Nephron progenitor cell (in vitro differentiated cells): ENCODE data around the gene NINL.

Experiments used
- DNase-seq: peaks from one replicate; pipeline ENCODE4 v3.0.0; 2021
- H3K27ac Mint-ChIP-seq: 2 replicates; pipeline ENCODE4 v1.8.0; 2021; ENCODE audit warnings: mild to moderate bottlenecking, moderate library complexity, mixed read lengths
- H3K27me3 Mint-ChIP-seq: 2 replicates; pipeline ENCODE4 v1.8.0; 2021; ENCODE audit warnings: mild to moderate bottlenecking, low read depth, mixed read lengths; ENCODE audit not compliant: poor library complexity
- H3K36me3 Mint-ChIP-seq: 2 replicates; pipeline ENCODE4 v1.8.0; 2021; ENCODE audit warnings: low read depth, mixed read lengths
- H3K4me1 Mint-ChIP-seq: 2 replicates; pipeline ENCODE4 v1.8.0; 2021; ENCODE audit warnings: mixed read lengths
- H3K4me3 Mint-ChIP-seq: 2 replicates; pipeline ENCODE4 v1.8.0; 2021; ENCODE audit warnings: mild to moderate bottlenecking, moderate library complexity, mixed read lengths
- H3K9me3 Mint-ChIP-seq: 2 replicates; pipeline ENCODE4 v1.8.0; 2021; ENCODE audit warnings: mild to moderate bottlenecking, moderate library complexity, mixed read lengths
- CTCF ChIP-seq: fragments of 200-600 bp; sonication (generic); IDR thresholded peaks from 2 replicates; pipeline ENCODE4 v1.5.0; 2021; ENCODE audit warnings: antibody characterized with exemption

Gene NINL

DNA sequence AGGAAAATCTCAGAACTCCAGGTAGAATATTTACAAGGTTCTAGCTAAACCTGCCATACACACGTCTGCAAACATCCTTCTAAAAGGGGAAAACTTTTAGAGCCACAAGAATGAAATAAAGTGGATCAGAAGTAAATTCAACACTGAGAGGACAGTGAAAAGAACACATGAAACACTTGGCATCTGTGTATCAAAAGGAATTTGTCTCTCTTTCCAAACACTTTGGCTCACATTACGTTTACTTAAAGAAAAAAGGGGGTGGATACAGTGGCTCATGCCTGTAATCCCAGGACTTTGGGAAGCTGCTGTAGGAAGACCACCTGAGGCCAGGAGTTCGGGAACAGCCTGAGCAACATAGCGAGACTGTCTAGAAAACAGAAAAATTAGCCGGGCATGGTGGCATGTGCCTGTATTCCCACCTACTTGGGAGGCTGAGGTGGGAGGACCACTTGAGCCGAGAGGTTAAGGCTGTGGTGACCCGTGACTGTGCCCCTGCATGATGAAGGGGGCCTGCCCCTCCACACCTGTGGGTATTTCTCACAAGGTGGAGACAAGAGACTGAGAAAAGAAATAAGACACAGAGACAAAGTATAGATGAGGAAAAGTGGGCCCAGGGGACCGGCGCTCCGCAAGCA lies 35.4 kb downstream of the NINL start:
- Mint-ChIP-seq H3K4me3 (peak overlapping the region; percentile 45), H3K27me3 (peaks cover 3% of the 10 kb centered on the region), H3K4me1 (peaks cover 80% of the 10 kb centered on the region)

DNA sequence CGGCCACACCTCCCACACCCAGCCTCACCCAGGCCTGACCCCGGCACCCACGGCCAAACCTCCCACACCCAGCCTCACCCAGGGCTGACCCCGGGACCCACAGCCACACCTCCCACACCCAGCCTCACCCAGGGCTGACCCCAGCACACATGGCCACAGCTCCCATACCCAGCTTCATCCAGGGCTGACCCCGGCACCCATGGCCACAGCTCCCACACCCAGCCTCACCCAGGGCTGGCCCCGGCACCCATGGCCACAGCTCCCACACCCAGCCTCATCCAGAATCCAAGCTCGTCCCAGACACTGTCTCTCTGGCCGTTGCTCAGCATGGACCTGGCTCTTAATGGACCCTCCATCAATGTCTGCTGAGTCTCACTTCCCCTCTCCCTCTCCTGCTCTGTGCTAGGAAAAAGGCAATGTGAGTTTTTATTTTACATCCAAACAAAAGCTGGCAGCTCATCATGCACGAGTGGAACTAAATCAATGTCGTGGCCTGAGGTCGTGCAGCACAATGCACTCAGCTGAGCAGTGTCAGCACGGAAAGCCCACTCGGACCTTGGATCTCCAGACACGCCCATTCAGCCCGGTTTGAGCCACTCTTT lies 36.1 kb downstream of the NINL start:
- H3K36me3 Mint-ChIP-seq = peaks cover 17% of the 10 kb centered on the region
- H3K9me3 Mint-ChIP-seq = no peaks in the 10 kb centered on the region
- H3K4me1 Mint-ChIP-seq = peaks cover 82% of the 10 kb centered on the region
- H3K27me3 Mint-ChIP-seq = peaks cover 3% of the 10 kb centered on the region
- peak overlapping the region; percentile 45 for H3K4me3 Mint-ChIP-seq
- peak overlapping the region; percentile 95 for H3K27ac Mint-ChIP-seq
- no peak for DNase-seq
- TF ChIP-seq CTCF = no peak

More for the DNA sequence above, 35.4 kb downstream of the NINL start:
- H3K27ac Mint-ChIP-seq = peak overlapping the region; percentile 95
- no peak for DNase-seq
- no peak for TF ChIP-seq CTCF
- H3K9me3 Mint-ChIP-seq = no peaks in the 10 kb centered on the region
- H3K36me3 Mint-ChIP-seq = peaks cover 14% of the 10 kb centered on the region

- H3K4me3 Mint-ChIP-seq = no peak overlapping the region
- no peak for DNase-seq
- peaks cover 21% of the 10 kb centered on the region for H3K36me3 Mint-ChIP-seq
- TF ChIP-seq CTCF = no peak
- peak overlapping the region; percentile 51 for H3K27ac Mint-ChIP-seq
- H3K27me3 Mint-ChIP-seq = peaks cover 3% of the 10 kb centered on the region
- H3K4me1 Mint-ChIP-seq = peaks cover 81% of the 10 kb centered on the region
- no peaks in the 10 kb centered on the region for H3K9me3 Mint-ChIP-seq
Measured at GRCh38 chr20:25548613-25549086, 36.7 kb downstream of the NINL start.

DNA sequence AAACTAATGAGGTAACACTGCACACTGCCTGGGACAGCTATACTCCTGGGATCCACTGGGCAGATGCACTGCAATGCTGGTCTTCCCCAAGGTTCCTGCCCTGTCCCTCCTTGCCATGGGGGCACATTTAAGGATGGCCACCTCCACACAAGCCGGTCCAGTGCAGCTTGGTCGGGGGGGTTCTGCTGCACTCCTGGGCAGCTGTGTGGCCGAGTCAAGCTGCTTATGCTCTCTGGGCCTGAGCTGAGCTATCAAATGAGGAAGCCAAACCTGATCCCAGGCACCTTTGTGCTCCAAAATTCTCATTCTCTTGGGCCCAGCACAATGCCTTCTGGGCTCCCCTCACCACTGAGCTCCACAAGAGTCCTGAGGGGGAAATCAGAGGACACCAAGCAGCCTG lies 37.3 kb downstream of the NINL start:
- H3K27ac Mint-ChIP-seq = no peak overlapping the region
- TF ChIP-seq CTCF = no peak
- no peak for DNase-seq

GRCh38 chr20:25547063-25547462 lies 38.3 kb downstream of the NINL start:
- Mint-ChIP-seq H3K36me3 (peaks cover 22% of the 10 kb centered on the region), H3K9me3 (no peaks in the 10 kb centered on the region), H3K4me3 (no peak overlapping the region), H3K4me1 (peaks cover 71% of the 10 kb centered on the region), H3K27me3 (peaks cover 3% of the 10 kb centered on the region), H3K27ac (peak overlapping the region; percentile 78)
- no peak for DNase-seq
- TF ChIP-seq CTCF = no peak

More for the DNA sequence above, 37.3 kb downstream of the NINL start:
- Mint-ChIP-seq H3K4me3 (no peak overlapping the region), H3K9me3 (no peaks in the 10 kb centered on the region), H3K4me1 (peaks cover 77% of the 10 kb centered on the region), H3K36me3 (peaks cover 22% of the 10 kb centered on the region), H3K27me3 (peaks cover 3% of the 10 kb centered on the region)

- no peaks in the 10 kb centered on the region for H3K27me3 Mint-ChIP-seq
- peak overlapping the region; percentile 80 for H3K27ac Mint-ChIP-seq
- peaks cover 70% of the 10 kb centered on the region for H3K4me1 Mint-ChIP-seq
- H3K9me3 Mint-ChIP-seq = no peaks in the 10 kb centered on the region
- no peak for DNase-seq
- peaks cover 22% of the 10 kb centered on the region for H3K36me3 Mint-ChIP-seq
- no peak for TF ChIP-seq CTCF
- H3K4me3 Mint-ChIP-seq = peak overlapping the region; percentile 39
Measured at GRCh38 chr20:25546048-25546447, 39.3 kb downstream of the NINL start.
